Epidermal melanocyte (primary cell): ENCODE data around the gene RALGPS2.

Experiments
- DNase-seq: peaks from one replicate; pipeline ENCODE4 v3.0.0; 2011; ENCODE audit warnings: low spot score; ENCODE audit not compliant: insufficient read length

RALGPS2 gene

GRCh38 chr1:178962853-178963711, 238.0 kb downstream of the RALGPS2 start:
- no peak for DNase-seq

GRCh38 chr1:178964469-178965330, 239.7 kb downstream of the RALGPS2 start:
- no peak for DNase-seq

GRCh38 chr1:178966312-178966711, 241.3 kb downstream of the RALGPS2 start:
- no peak for DNase-seq

- DNase-seq, result no peak
These were observed 244.4 kb downstream of the RALGPS2 start for GRCh38 chr1:178969226-178969987.

- no peak for DNase-seq
These were observed 245.1 kb downstream of the RALGPS2 start for GRCh38 chr1:178970184-178970583.
